Cerebellar cortex (tissue), 1 donor: ENCODE data around the gene WWOX.
"Not testable (repeated sequence)": the region's sequence is repeated elsewhere in the genome, so short reads cannot be mapped to it uniquely, and the experiment has no call there.

ENCODE experiments used
- DNase-seq: peaks from one replicate; pipeline ENCODE4 v3.0.0-alpha.2; 2015; ENCODE audit warnings: low spot score

The WWOX gene

GRCh38 chr16:78502812-78503350 is 403.4 kb downstream of the WWOX start:
- no peak for DNase-seq

DNA sequence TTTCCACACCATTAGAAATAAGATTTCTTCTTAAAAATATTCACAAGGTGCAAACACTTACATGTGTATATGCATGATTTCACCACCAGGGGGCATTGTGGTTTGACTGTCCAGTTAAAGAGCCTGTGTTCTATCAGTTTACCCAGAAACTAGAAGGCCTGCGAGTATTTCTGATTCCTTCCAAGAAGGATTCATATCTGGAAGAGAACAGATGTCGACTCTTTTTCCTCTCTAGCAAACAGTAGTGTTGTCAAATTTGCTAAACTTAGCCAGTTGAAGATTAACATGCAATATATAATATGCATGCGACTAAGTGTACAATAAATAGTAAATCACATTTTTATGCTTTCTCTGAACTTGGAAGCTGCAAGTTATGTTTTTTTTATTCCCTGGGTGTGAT is 404.1 kb downstream of the WWOX start:
- DNase-seq, result peak; percentile 87

GRCh38 chr16:78504401-78504851 is 405.0 kb downstream of the WWOX start:
- DNase-seq, result no peak

- no peak for DNase-seq
These were observed 405.6 kb downstream of the WWOX start for GRCh38 chr16:78505036-78505435.

DNA sequence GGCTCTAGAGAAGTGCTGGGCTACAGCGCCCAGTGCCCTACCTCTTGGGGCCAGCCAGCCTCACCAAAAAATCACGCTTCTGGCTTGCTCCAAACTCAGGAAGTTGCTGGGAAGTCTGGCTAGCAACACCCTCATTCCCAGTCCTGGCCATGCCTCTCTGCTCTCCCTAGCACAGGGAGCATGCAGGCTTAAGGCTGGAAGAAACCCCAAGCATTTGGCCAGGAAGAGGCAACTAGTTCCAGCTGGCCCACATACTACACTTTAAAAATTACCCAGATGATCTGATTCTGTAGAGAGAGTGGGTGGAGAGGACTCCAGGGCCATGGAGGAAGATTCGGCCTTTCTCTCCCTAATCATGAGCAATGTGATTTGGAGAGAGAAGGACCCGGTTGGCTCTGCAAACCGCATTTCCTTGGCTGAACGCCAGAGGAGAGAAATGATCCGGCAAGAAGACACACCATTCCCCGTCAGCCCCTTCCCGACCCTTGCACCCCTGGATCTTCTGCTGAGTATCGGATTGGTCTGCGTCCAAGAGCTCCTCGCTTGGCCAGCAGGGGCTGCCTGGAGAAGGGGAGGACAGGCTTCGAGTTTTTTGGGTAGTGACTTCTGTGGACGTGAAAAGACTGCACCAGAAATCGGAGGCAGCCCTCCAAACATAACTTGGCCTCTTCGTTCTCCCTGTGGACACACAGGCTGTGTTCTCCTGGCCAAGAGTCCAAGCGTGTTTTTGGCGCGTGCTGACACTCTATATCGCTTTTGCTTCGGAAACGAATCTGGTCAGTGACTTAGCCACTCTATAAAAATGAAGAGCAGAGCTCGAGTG is 406.3 kb downstream of the WWOX start:
- peak; percentile 83 for DNase-seq

DNA sequence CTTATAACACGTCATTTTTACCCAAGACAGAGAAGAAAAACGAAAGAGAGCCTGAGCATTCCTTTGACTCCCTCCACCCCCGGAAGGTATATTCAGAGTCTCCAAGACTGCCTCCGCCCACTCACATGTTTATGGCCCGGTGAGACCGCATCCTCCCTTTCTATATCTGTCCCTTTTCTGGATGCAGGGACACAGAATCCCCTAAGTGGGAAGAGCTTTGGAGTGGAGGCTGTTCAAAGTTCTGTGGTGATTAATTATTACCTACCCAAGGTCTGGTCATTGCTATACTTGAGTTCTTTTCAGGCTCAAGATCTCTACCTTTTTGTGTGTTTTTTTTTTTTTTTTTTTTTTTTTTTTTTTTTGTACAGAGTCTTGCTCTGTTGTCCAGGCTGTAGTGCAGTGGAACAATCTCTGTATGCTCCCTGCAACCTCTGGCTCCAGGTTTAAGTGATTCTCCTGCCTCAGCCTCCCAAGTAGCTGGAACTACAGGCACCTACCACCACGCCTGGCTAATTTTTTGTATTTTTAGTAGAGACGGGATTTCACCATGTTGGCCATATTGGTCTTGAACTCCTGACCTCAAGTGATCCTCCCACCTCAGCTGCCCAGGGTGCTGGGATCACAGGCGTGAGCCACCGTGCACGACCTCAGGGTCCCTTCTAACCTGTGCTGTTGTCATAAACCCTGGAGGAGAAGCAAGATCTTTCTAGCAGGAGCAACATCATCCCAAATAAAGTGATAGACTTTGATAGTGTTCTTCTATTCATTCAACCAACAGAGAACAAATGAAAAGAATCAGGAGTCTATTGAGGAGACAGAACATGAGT is 407.1 kb downstream of the WWOX start:
- no peak for DNase-seq

- peak; percentile 77 for DNase-seq
These were observed 408.1 kb downstream of the WWOX start for GRCh38 chr16:78507576-78507975.

DNA sequence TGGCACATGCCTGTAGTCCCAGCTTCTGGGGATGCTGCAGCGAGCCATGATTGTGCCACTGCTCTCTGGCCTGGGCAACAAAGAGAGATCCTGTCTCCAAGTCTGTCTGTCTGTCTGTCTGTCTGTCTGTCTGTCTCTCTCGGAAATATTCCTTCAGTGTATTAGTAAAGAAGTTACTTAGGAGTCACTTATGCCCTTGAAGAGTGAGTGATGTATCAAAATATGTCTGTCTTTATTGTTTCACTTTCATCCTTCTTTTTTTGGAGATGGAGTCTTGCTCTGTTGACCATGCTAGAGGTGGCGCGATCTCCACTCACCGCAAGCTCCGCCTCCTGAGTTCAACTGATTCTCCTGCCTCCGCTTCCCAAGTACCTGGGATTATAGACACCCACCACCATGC is 410.5 kb downstream of the WWOX start:
- DNase-seq, result no peak

DNA sequence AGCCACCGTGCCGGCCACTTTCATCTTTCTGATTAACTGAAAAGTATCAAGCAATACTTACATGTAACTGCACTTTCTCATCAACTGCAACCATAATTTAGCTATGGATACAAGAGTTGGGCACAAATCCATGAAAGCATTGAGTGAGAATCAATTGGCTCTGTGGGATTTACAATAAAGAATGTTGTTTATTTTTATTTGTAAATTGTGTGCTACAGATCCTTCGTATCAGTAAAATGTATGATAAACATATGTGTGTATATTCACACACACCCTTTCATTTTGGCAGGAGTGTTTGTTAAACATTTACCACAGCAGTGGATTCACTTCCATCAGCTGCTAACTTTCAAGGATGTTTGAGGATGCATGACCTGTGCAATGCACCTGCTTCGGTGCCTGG is 411.0 kb downstream of the WWOX start:
- DNase-seq, result no peak

- no peak for DNase-seq
These were observed 414.4 kb downstream of the WWOX start for GRCh38 chr16:78513838-78514237.

- DNase-seq, result not testable (repeated sequence)
These were observed 415.4 kb downstream of the WWOX start for GRCh38 chr16:78514888-78515287.

- peak; percentile 57 for DNase-seq
These were observed 416.0 kb downstream of the WWOX start for GRCh38 chr16:78515421-78515820.

DNA sequence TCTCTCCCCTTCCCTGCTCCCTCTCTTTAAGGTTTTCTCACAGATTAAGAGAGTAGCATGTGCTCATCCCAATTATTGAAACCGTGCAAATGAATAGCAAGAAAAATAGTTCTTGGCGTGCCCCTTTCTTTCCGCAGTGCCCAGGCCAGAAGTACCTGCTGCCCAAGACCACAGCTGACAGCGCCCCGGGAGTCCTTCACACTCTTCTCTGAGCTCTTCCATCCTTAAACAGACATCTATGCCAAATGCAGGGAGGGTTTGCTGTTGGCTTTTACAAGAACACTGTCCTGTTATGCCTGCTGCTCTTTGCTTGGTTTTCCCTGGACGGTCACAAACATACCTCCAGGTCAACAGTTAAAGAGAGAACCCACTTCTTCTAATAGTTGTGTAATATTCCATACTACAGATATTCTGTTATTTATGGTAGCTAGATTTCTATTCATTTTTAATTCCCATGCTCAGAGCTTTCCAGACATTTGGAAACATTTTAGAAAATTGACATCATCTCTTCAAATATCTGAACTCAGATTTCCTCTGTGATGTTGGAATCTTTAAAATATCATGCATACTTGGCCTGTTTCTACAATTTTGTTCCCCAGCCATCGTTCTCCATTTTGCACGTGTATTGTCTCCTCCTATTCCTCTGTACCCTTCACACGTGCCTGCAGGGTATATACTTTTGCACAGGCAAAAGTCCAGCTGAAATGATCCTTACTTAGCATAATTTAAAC is 416.7 kb downstream of the WWOX start:
- peak; percentile 93 for DNase-seq

DNA sequence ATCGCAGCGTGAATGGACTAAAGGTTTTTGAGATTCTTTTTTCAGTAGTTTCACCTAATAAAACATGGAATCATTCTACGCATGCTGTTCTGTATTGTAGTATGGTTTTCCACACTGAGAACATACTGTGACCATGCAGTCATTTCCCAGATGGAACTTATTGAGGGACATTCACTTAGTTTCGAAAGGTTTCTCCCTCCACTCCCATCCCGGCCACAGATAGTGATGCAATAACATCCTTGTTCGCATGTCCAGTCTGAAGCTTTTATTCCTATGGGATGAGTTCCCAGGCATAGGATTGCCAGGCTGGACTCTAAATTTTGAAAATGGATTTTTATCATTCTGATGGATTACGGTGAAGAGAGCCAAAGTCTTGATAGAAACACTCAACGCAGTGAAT is 420.4 kb downstream of the WWOX start:
- DNase-seq, result no peak

GRCh38 chr16:78520470-78520869 is 421.0 kb downstream of the WWOX start:
- DNase-seq, result no peak

GRCh38 chr16:78522327-78522726 is 422.9 kb downstream of the WWOX start:
- no peak for DNase-seq

DNA sequence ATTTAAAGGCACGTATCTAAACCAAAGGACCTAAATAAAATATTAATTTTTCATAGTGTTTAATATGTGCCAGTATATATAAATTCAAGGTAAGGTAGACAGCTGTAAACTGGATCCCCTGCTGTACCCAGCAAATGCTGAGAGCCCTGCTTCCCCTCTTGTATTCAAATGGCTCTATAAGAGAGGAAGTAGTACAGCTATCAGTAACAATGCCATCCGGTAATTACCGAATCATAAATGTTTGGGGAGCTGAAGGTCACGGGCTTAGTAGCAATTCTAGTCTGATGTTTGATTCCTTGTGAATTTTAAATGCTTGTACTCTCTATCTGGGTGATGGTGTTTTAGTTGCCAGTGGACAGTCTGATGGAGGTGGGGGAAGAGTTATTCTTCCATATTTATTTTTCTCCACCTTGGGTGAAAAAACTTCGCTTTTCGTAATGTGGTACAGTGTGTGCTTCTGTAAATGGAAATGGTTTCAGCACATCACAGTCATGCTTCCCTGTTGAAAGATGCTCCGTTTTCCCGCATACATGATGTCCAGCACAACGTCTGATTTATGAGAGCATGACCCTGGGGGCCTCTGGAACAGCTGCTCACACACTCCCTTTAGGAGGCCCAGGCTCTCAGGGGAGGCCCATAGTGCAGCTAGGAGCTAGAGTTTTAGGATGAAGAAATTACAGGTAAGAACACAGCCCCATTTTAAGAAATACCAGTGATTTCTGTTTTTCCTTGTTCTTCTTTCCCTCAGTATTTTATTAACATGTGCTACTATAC is 423.9 kb downstream of the WWOX start:
- DNase-seq, result no peak

- no peak for DNase-seq
These were observed 424.7 kb downstream of the WWOX start for GRCh38 chr16:78524066-78524595.

GRCh38 chr16:78528265-78528664 is 428.8 kb downstream of the WWOX start:
- DNase-seq, result no peak

- DNase-seq, result no peak
These were observed 430.4 kb downstream of the WWOX start for GRCh38 chr16:78529881-78530280.

GRCh38 chr16:78530283-78530682 is 430.8 kb downstream of the WWOX start:
- DNase-seq, result no peak
